ENCODE results near the gene JAKMIP3.
"Not testable (repeated sequence)": the region's sequence is repeated elsewhere in the genome, so short reads cannot be mapped to it uniquely, and the experiment has no call there.

DNA sequence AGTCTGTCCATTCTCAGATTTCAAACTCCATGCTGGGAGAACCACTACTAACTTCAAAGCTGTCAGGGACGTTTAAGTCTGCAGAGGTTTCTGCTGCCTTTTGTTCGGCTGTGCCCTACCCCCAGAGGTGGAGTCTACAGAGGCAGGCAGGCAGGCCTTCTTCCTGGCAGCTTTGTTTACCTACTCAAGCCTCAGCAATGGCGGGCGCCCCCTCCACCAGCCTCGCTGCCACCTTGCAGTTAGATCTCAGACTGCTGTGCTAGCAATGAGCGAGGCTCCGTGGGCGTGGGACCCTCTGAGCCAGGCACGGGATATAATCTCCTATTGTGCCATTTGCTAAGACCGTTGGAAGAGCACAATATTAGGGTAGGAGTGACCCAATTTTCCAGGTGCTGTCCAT lies 27.5 kb downstream of the JAKMIP3 start:
- TF ChIP-seq CTCF, POLR2A (IDR thresholded peaks at IDR 0.05): not testable (repeated sequence)

All from esophagus squamous epithelium (tissue), 4 donors.